Glutamatergic neuron (in vitro differentiated cells): ENCODE measurements around the gene CDH15. TPM values are rescaled to one million over a fixed set of nuclear protein-coding genes. Genes with fewer than 3 reads are reported as not detected.

ENCODE experiments used
- DNase-seq: peaks from one replicate; pipeline ENCODE4 v3.0.0; 2022
- H3K27ac Mint-ChIP-seq: one replicate; pipeline ENCODE4 v1.8.0; 2020; ENCODE audit warnings: mild to moderate bottlenecking, mixed read lengths, inconsistent platforms; ENCODE audit not compliant: unreplicated experiment
- H3K27me3 Mint-ChIP-seq: one replicate; pipeline ENCODE4 v1.8.0; 2020; ENCODE audit warnings: mild to moderate bottlenecking, moderate library complexity, mixed read lengths, inconsistent platforms; ENCODE audit not compliant: unreplicated experiment
- H3K36me3 Mint-ChIP-seq: one replicate; pipeline ENCODE4 v1.8.0; 2020; ENCODE audit warnings: mild to moderate bottlenecking, mixed read lengths, inconsistent platforms; ENCODE audit not compliant: unreplicated experiment
- H3K4me1 Mint-ChIP-seq: one replicate; pipeline ENCODE4 v1.8.0; 2020; ENCODE audit warnings: mild to moderate bottlenecking, low read depth, mixed read lengths, inconsistent platforms; ENCODE audit not compliant: unreplicated experiment
- H3K4me3 Mint-ChIP-seq: one replicate; pipeline ENCODE4 v1.8.0; 2020; ENCODE audit warnings: mild to moderate bottlenecking, mixed read lengths, inconsistent platforms; ENCODE audit not compliant: unreplicated experiment
- H3K9me3 Mint-ChIP-seq: one replicate; pipeline ENCODE4 v1.8.0; 2020; ENCODE audit warnings: mild to moderate bottlenecking, moderate library complexity, mixed read lengths, inconsistent platforms; ENCODE audit not compliant: unreplicated experiment
- long read RNA-seq: library from polyadenylated mRNA; unstranded; transcript quantifications from one replicate; pipeline ENCODE4 v2.0.0, GENCODE V29; 2020; ENCODE audit not compliant: unreplicated experiment
- total RNA-seq: library from RNA; stranded (reverse); fragmentation: NEBNext Ultra II Directional; extraction: Animal tissue kit (Norgen Biotek cat#: 25700); gene quantifications from one replicate; pipeline ENCODE4 v1.2.1, GENCODE V29; 2021; ENCODE audit not compliant: unreplicated experiment
- TF ChIP-seq, protein P1 (sequence below): fragments of 200-600 bp; sonication (generic); IDR thresholded peaks from one replicate; pipeline ENCODE4 v1.5.0; 2021; ENCODE audit not compliant: partially characterized antibody, unreplicated experiment

The CDH15 gene, protein sequence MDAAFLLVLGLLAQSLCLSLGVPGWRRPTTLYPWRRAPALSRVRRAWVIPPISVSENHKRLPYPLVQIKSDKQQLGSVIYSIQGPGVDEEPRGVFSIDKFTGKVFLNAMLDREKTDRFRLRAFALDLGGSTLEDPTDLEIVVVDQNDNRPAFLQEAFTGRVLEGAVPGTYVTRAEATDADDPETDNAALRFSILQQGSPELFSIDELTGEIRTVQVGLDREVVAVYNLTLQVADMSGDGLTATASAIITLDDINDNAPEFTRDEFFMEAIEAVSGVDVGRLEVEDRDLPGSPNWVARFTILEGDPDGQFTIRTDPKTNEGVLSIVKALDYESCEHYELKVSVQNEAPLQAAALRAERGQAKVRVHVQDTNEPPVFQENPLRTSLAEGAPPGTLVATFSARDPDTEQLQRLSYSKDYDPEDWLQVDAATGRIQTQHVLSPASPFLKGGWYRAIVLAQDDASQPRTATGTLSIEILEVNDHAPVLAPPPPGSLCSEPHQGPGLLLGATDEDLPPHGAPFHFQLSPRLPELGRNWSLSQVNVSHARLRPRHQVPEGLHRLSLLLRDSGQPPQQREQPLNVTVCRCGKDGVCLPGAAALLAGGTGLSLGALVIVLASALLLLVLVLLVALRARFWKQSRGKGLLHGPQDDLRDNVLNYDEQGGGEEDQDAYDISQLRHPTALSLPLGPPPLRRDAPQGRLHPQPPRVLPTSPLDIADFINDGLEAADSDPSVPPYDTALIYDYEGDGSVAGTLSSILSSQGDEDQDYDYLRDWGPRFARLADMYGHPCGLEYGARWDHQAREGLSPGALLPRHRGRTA
- total RNA-seq, result 12.6 TPM
- long read RNA-seq, partial matches to known transcripts, result 1 of 5 reads
- long read RNA-seq, other reads (novel, unspliced or antisense), result 0 of 5 reads

DNA sequence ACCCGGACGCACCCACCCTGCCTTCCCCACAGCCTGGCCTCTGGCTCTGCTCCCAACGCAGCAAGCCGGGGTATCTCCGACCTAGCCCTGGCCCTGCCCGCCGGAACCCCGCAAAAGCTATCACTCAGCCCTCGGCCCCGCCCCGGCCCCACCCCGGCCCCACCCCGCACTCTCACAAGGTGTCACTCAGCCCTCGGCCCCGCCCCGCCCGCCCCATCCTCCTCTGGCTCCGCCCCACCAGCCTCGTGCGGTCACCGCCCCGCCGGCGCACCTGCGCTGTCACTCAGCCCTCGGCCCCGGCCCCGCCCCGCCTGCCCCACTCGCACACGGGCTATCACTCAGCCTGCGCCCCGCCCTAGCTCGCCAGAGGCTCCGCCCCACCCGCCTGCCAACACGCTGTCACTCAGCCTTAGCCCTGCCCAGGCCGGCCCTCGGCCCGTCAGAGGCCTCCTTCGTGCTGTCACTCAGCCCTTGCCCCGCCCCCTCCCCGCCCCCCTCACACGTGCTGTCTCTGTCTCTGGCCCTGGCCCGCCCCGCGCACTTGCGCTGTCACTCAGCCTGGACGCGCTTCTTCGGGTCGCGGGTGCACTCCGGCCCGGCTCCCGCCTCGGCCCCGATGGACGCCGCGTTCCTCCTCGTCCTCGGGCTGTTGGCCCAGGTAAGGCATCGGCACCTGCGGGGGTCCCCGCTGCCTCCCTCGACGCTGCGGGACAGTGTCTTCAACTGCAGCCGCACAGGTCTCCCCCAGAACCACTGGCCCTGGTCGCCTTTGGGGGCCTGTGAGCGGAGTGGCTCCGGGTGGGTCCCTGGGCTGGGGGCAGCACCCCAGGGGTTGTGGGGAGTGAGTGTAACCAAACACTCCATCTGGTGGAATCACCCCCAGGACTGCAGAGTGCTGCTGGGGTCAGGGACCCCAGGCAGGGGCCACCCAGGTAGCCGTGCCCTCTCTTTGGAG is at the start of gene CDH15:
TSS of gene CDH15 (plus strand) at position 533 of the 955 bp plus-strand sequence. CDS start at position 617, 84 bp downstream.
- H3K27me3 Mint-ChIP-seq, result peaks cover 4% of the 10 kb centered on the region
- TF ChIP-seq, protein P1, sequence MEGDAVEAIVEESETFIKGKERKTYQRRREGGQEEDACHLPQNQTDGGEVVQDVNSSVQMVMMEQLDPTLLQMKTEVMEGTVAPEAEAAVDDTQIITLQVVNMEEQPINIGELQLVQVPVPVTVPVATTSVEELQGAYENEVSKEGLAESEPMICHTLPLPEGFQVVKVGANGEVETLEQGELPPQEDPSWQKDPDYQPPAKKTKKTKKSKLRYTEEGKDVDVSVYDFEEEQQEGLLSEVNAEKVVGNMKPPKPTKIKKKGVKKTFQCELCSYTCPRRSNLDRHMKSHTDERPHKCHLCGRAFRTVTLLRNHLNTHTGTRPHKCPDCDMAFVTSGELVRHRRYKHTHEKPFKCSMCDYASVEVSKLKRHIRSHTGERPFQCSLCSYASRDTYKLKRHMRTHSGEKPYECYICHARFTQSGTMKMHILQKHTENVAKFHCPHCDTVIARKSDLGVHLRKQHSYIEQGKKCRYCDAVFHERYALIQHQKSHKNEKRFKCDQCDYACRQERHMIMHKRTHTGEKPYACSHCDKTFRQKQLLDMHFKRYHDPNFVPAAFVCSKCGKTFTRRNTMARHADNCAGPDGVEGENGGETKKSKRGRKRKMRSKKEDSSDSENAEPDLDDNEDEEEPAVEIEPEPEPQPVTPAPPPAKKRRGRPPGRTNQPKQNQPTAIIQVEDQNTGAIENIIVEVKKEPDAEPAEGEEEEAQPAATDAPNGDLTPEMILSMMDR, result no peak
- H3K4me1 Mint-ChIP-seq, result peaks cover 12% of the 10 kb centered on the region
- H3K27ac Mint-ChIP-seq, result no peak within 1 kb of the TSS
- no peaks in the 10 kb centered on the region for H3K36me3 Mint-ChIP-seq
- peak; percentile 97 for DNase-seq
- H3K4me3 Mint-ChIP-seq, result peak within 1 kb of the TSS; percentile 75
- no peaks in the 10 kb centered on the region for H3K9me3 Mint-ChIP-seq

DNA sequence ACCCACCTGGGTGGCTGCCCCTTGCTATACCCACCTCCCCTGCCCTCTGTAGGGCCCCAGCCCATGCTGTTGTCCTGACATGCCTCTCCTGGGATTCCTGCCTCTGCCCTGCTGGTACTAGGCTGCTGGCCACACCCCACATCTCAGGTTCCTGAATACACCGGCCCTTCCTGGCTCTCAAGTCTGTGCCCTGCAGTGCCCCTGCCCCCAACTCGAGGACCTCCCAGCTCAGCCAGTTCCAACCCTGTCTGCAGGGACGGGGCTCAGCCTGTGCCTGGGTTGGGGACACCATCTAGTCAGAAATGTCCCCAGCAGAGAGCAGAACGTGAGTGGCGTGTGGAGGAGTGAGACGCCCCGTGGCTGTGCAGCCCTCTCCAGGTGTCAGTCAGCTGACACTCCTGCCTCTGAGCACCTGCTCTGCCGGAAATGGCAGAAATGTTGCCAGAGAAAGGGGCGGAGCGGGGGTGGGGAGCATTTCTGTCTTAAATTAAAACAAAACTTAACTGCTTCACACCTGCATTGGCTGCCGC is 49.2 kb upstream of the CDH15 start:
- Mint-ChIP-seq H3K27me3 (no peaks in the 10 kb centered on the region), H3K4me1 (peaks cover 5% of the 10 kb centered on the region), H3K27ac (no peak overlapping the region), H3K36me3 (peaks cover 9% of the 10 kb centered on the region), H3K9me3 (peaks cover 10% of the 10 kb centered on the region), H3K4me3 (no peak overlapping the region)
- peak; percentile 14 for DNase-seq
- TF ChIP-seq, protein P1, result no peak

DNA sequence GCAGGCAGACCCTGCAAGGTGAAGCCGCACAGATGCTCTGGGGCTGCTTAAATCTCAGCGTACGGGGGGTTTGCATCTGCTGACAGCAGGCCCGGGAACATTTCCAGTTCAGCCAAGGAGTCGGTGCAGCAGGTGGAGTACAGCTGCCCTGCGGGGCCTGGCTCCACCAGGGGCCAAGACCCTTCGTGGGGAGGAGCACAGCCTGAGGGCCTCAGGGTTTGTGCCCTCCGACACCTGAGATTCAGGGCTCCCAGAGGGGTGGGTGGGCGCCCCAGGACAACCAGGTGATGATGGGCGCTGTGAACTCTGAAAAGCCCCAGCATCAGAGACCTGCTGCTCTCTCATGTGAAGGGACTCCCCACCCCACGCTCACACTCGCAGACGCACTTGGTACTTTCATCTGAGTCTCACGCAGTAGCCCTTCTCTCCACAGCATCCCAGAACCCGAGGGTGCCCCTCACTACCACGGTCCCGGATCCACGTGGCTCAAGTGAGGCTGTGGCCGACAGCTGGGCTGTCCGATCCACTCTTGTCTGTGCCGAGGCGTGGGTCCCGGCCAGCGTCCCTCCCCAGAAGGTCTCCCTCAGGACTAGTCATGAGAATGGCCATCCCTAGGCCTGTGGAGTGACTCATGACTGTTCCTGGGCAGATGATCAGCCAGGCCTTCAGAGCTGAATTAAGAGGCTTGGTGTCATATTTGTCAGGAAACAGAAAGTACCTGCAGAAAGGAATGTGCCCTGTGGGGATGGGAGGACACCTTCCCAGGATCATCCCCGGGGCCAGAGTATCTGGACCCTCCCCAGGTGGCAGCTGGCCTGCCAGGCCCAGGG is 48.3 kb upstream of the CDH15 start:
- Mint-ChIP-seq H3K4me3 (no peak overlapping the region), H3K27ac (no peak overlapping the region), H3K27me3 (no peaks in the 10 kb centered on the region), H3K36me3 (peaks cover 8% of the 10 kb centered on the region), H3K9me3 (peaks cover 6% of the 10 kb centered on the region), H3K4me1 (peaks cover 3% of the 10 kb centered on the region)
- TF ChIP-seq, protein P1, result no peak
- peak; percentile 15 for DNase-seq

DNA sequence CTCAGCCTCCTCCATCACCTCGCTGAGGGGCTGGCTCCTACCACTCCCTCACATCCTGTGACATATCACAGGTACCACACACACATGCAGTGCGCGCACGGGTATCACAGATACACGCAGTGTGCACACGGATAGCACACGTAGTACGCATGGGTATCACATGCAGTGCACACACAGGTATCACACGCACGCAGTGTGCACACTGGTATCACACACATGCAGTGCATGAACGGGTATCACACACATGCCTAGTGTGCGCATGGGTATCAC is 47.8 kb upstream of the CDH15 start:
- Mint-ChIP-seq H3K36me3 (peaks cover 9% of the 10 kb centered on the region), H3K27me3 (no peaks in the 10 kb centered on the region), H3K4me3 (no peak overlapping the region), H3K27ac (no peak overlapping the region), H3K9me3 (peaks cover 4% of the 10 kb centered on the region), H3K4me1 (no peaks in the 10 kb centered on the region)
- TF ChIP-seq, protein P1, result no peak
- peak; percentile 0 for DNase-seq
